Measurements from ENCODE around the gene CD99L2.

The CD99L2 gene

GRCh38 chrX:150849486-150849885, 49.0 kb downstream of the CD99L2 start (continued):
- TF ChIP-seq, protein P1, sequence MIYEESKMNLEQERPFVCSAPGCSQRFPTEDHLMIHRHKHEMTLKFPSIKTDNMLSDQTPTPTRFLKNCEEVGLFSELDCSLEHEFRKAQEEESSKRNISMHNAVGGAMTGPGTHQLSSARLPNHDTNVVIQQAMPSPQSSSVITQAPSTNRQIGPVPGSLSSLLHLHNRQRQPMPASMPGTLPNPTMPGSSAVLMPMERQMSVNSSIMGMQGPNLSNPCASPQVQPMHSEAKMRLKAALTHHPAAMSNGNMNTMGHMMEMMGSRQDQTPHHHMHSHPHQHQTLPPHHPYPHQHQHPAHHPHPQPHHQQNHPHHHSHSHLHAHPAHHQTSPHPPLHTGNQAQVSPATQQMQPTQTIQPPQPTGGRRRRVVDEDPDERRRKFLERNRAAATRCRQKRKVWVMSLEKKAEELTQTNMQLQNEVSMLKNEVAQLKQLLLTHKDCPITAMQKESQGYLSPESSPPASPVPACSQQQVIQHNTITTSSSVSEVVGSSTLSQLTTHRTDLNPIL (CRISPR knock-in tag; IDR thresholded peaks at IDR 0.05; ENCODE audit: low read depth) = no peak
- TF ChIP-seq RARB (CRISPR knock-in tag; IDR thresholded peaks at IDR 0.05) (no peak), CSDC2 (CRISPR knock-in tag; IDR thresholded peaks at IDR 0.05) (no peak)

DNA sequence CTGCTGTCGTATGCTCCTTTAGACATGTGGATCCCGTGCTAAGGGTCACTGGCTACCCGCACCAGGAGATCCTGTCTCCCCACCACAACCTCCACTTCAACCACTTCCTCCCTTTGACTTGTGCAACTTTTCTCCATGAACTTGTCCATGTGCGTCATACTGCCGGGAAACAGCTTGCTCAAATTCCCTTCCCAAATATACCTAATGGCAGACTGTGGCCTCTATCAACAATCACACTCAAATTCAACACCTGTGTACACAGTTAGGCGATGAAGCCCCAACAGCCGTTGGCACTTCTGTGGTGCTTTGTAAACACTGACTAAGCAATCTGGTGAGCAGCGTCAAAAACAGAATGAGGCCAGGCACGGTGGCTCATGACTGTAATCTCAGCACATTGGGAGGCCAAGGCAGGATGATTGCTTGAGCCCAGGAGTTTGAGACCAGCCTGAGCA, 49.5 kb downstream of the CD99L2 start:
- TF ChIP-seq GLIS3 (CRISPR knock-in tag; IDR thresholded peaks at IDR 0.05) = no peak
- TF ChIP-seq ZNF8 (CRISPR knock-in tag; IDR thresholded peaks at IDR 0.05) = no peak
- no peak for TF ChIP-seq ZC3H10 (CRISPR knock-in tag; IDR thresholded peaks at IDR 0.05)
- TF ChIP-seq ISL1 (CRISPR knock-in tag; IDR thresholded peaks at IDR 0.05) = no peak
- no peak for TF ChIP-seq OSR1 (CRISPR knock-in tag; IDR thresholded peaks at IDR 0.05)
- no peak for TF ChIP-seq ZFP30 (CRISPR knock-in tag; IDR thresholded peaks at IDR 0.05)
- ATAC-seq = no peak

GRCh38 chrX:150847088-150847487, 51.4 kb downstream of the CD99L2 start:
- ATAC-seq = no peak
- TF ChIP-seq TOX (CRISPR knock-in tag; IDR thresholded peaks at IDR 0.05; ENCODE audit: borderline replicate concordance) (no peak), ISL1 (CRISPR knock-in tag; IDR thresholded peaks at IDR 0.05) (no peak), CSRNP3 (CRISPR knock-in tag; IDR thresholded peaks at IDR 0.05) (no peak), OSR1 (CRISPR knock-in tag; IDR thresholded peaks at IDR 0.05) (no peak), POU6F1 (CRISPR knock-in tag; IDR thresholded peaks at IDR 0.05; ENCODE audit: borderline replicate concordance, low read depth) (no peak), CSDC2 (CRISPR knock-in tag; IDR thresholded peaks at IDR 0.05) (no peak)

GRCh38 chrX:150846130-150846529, 52.3 kb downstream of the CD99L2 start:
- TF ChIP-seq PPARA (CRISPR knock-in tag; IDR thresholded peaks at IDR 0.05; ENCODE audit: borderline replicate concordance) (no peak), ZNF8 (CRISPR knock-in tag; IDR thresholded peaks at IDR 0.05) (no peak), POU6F1 (CRISPR knock-in tag; IDR thresholded peaks at IDR 0.05; ENCODE audit: borderline replicate concordance, low read depth) (no peak), RARB (CRISPR knock-in tag; IDR thresholded peaks at IDR 0.05) (no peak), TOX (CRISPR knock-in tag; IDR thresholded peaks at IDR 0.05; ENCODE audit: borderline replicate concordance) (no peak), ZC3H10 (CRISPR knock-in tag; IDR thresholded peaks at IDR 0.05) (no peak)
- TF ChIP-seq, protein P2, sequence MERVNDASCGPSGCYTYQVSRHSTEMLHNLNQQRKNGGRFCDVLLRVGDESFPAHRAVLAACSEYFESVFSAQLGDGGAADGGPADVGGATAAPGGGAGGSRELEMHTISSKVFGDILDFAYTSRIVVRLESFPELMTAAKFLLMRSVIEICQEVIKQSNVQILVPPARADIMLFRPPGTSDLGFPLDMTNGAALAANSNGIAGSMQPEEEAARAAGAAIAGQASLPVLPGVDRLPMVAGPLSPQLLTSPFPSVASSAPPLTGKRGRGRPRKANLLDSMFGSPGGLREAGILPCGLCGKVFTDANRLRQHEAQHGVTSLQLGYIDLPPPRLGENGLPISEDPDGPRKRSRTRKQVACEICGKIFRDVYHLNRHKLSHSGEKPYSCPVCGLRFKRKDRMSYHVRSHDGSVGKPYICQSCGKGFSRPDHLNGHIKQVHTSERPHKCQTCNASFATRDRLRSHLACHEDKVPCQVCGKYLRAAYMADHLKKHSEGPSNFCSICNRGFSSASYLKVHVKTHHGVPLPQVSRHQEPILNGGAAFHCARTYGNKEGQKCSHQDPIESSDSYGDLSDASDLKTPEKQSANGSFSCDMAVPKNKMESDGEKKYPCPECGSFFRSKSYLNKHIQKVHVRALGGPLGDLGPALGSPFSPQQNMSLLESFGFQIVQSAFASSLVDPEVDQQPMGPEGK (CRISPR knock-in tag; IDR thresholded peaks at IDR 0.05; ENCODE audit: borderline replicate concordance) = no peak
- no peak for ATAC-seq

- no peak for ATAC-seq
- TF ChIP-seq CSDC2 (CRISPR knock-in tag; IDR thresholded peaks at IDR 0.05) (no peak), PPARA (CRISPR knock-in tag; IDR thresholded peaks at IDR 0.05; ENCODE audit: borderline replicate concordance) (no peak), ISL1 (CRISPR knock-in tag; IDR thresholded peaks at IDR 0.05) (no peak), ZFP3 (CRISPR knock-in tag; IDR thresholded peaks at IDR 0.05) (no peak), ZFP30 (CRISPR knock-in tag; IDR thresholded peaks at IDR 0.05) (no peak), ARNTL (CRISPR knock-in tag; IDR thresholded peaks at IDR 0.05; ENCODE audit: borderline replicate concordance, low read depth) (no peak), TCF4 (CRISPR knock-in tag; IDR thresholded peaks at IDR 0.05; ENCODE audit: borderline replicate concordance) (no peak), ZNF8 (CRISPR knock-in tag; IDR thresholded peaks at IDR 0.05) (no peak), CSRNP3 (CRISPR knock-in tag; IDR thresholded peaks at IDR 0.05) (no peak), ESRRG (CRISPR knock-in tag; IDR thresholded peaks at IDR 0.05) (no peak), OSR1 (CRISPR knock-in tag; IDR thresholded peaks at IDR 0.05) (no peak), ZC3H10 (CRISPR knock-in tag; IDR thresholded peaks at IDR 0.05) (no peak), ZNF565 (CRISPR knock-in tag; conservative IDR thresholded peaks at IDR 0.05; ENCODE audit: low read depth) (no peak), ZNF70 (CRISPR knock-in tag; IDR thresholded peaks at IDR 0.05) (no peak), RARB (CRISPR knock-in tag; IDR thresholded peaks at IDR 0.05) (no peak), POU6F1 (CRISPR knock-in tag; IDR thresholded peaks at IDR 0.05; ENCODE audit: borderline replicate concordance, low read depth) (no peak)
- TF ChIP-seq, protein P1 (CRISPR knock-in tag; IDR thresholded peaks at IDR 0.05; ENCODE audit: low read depth) = no peak
These were observed 53.4 kb downstream of the CD99L2 start for GRCh38 chrX:150845091-150845490.
